ENCODE data around the gene PLCL1.

The PLCL1 gene

GRCh38 chr2:197939787-197940186, 135.4 kb downstream of the PLCL1 start:
- Histone ChIP-seq H3K4me1 (ENCODE audit: low read depth, poor library complexity, severe bottlenecking) (peaks cover 6% of the 10 kb centered on the region), H3K4me3 (IDR thresholded peaks at IDR 0.05; ENCODE audit: insufficient read depth, low read depth, low read length) (no peak overlapping the region), H4K20me1 (ENCODE audit: insufficient read depth) (no peaks in the 10 kb centered on the region), H3K9ac (no peak overlapping the region), H3K36me3 (ENCODE audit: insufficient read depth) (no peaks in the 10 kb centered on the region), H3K27me3 (ENCODE audit: insufficient read depth, low read depth) (no peaks in the 10 kb centered on the region), H3K79me2 (ENCODE audit: insufficient read depth, low read depth) (no peaks in the 10 kb centered on the region), H2AFZ (ENCODE audit: low read depth) (no peak overlapping the region), H3K4me2 (no peak overlapping the region), H3K27ac (no peak overlapping the region)
- no peak for TF ChIP-seq CTCF (conservative IDR thresholded peaks at IDR 0.05; ENCODE audit: low read depth, low read length)

- Histone ChIP-seq H3K4me1 (ENCODE audit: low read depth, poor library complexity, severe bottlenecking) (peaks cover 8% of the 10 kb centered on the region), H3K79me2 (ENCODE audit: insufficient read depth, low read depth) (no peaks in the 10 kb centered on the region), H3K36me3 (ENCODE audit: insufficient read depth) (no peaks in the 10 kb centered on the region), H2AFZ (ENCODE audit: low read depth) (no peak overlapping the region), H3K27ac (no peak overlapping the region), H3K27me3 (ENCODE audit: insufficient read depth, low read depth) (no peaks in the 10 kb centered on the region), H4K20me1 (ENCODE audit: insufficient read depth) (no peaks in the 10 kb centered on the region), H3K9ac (no peak overlapping the region), H3K4me2 (no peak overlapping the region), H3K4me3 (IDR thresholded peaks at IDR 0.05; ENCODE audit: insufficient read depth, low read depth, low read length) (no peak overlapping the region)
- TF ChIP-seq CTCF (conservative IDR thresholded peaks at IDR 0.05; ENCODE audit: low read depth, low read length), result no peak
Measured at GRCh38 chr2:197940382-197940781, 136.0 kb downstream of the PLCL1 start.

GRCh38 chr2:197941715-197942114, 137.3 kb downstream of the PLCL1 start:
- TF ChIP-seq CTCF (conservative IDR thresholded peaks at IDR 0.05; ENCODE audit: low read depth, low read length), result no peak
- Histone ChIP-seq H3K79me2 (ENCODE audit: insufficient read depth, low read depth) (no peaks in the 10 kb centered on the region), H3K9ac (no peak overlapping the region), H3K4me1 (ENCODE audit: low read depth, poor library complexity, severe bottlenecking) (peaks cover 8% of the 10 kb centered on the region), H3K36me3 (ENCODE audit: insufficient read depth) (no peaks in the 10 kb centered on the region), H4K20me1 (ENCODE audit: insufficient read depth) (no peaks in the 10 kb centered on the region), H2AFZ (ENCODE audit: low read depth) (no peak overlapping the region), H3K4me2 (no peak overlapping the region), H3K27ac (no peak overlapping the region), H3K27me3 (ENCODE audit: insufficient read depth, low read depth) (no peaks in the 10 kb centered on the region), H3K4me3 (IDR thresholded peaks at IDR 0.05; ENCODE audit: insufficient read depth, low read depth, low read length) (no peak overlapping the region)

GRCh38 chr2:197943731-197944130, 139.3 kb downstream of the PLCL1 start:
- Histone ChIP-seq H2AFZ (ENCODE audit: low read depth) (no peak overlapping the region), H3K4me3 (IDR thresholded peaks at IDR 0.05; ENCODE audit: insufficient read depth, low read depth, low read length) (no peak overlapping the region), H4K20me1 (ENCODE audit: insufficient read depth) (no peaks in the 10 kb centered on the region), H3K9ac (no peak overlapping the region), H3K36me3 (ENCODE audit: insufficient read depth) (no peaks in the 10 kb centered on the region), H3K27me3 (ENCODE audit: insufficient read depth, low read depth) (no peaks in the 10 kb centered on the region), H3K27ac (no peak overlapping the region), H3K4me1 (ENCODE audit: low read depth, poor library complexity, severe bottlenecking) (peaks cover 8% of the 10 kb centered on the region), H3K4me2 (no peak overlapping the region), H3K79me2 (ENCODE audit: insufficient read depth, low read depth) (no peaks in the 10 kb centered on the region)
- no peak for TF ChIP-seq CTCF (conservative IDR thresholded peaks at IDR 0.05; ENCODE audit: low read depth, low read length)

All from KMS-11 (cell line).